H1 (cell line): ENCODE results near the gene NYAP2. TPM values are rescaled to one million over a fixed set of nuclear protein-coding genes. Genes with fewer than 3 reads are reported as not detected.
A peak's percentile ranks its signal among the peaks of the same experiment; 100 is the strongest.

ENCODE experiments used
- CTCF ChIA-PET: fragments of 300-600 bp; sonication (Branson Sonifier 250); formaldehyde crosslinking; loops from one replicate; lab custom pipeline; 2021; ENCODE audit not compliant: partially characterized antibody; lab: Charles Lee
- POLR2A ChIA-PET: fragments of 300-600 bp; sonication (Branson Sonifier 250); formaldehyde crosslinking; loops from one replicate; lab custom pipeline; 2021; ENCODE audit warnings: inconsistent platforms; ENCODE audit not compliant: partially characterized antibody; lab: Charles Lee
- DNase-seq, 2 experiments: peaks; one replicate each; pipeline versions ENCODE4 v3.0.0 to v3.0.0-alpha.2; 2010 to 2022; ENCODE audit warnings: low spot score in 2 of 2, low read depth in 1 of 2, mixed read lengths in 1 of 2
- FAIRE-seq: peaks from 2 replicates; lab custom pipeline; 2011; peaks lifted over from hg19 to GRCh38; lab: Jason Lieb, UNC
- H2AFZ ChIP-seq: 2 replicates; pipeline ENCODE4 v1.8.1; 2012; ENCODE audit warnings: low read length, inconsistent platforms
- H2AK5ac ChIP-seq: 2 replicates; pipeline ENCODE4 v1.6.1; 2013; ENCODE audit warnings: low read depth, low read length
- H2BK120ac ChIP-seq: replicated peaks from 2 replicates; pipeline ENCODE3; 2013; ENCODE audit warnings: low read depth, low read length, inconsistent platforms
- H2BK12ac ChIP-seq: 2 replicates; pipeline ENCODE4 v1.6.1; 2013; ENCODE audit warnings: low read depth, low read length
- H2BK15ac ChIP-seq: 2 replicates; pipeline ENCODE4 v1.6.1; 2013; ENCODE audit warnings: low read length
- H2BK20ac ChIP-seq: 2 replicates; pipeline ENCODE4 v1.6.1; 2013; ENCODE audit warnings: low read length
- H2BK5ac ChIP-seq: 2 replicates; pipeline ENCODE4 v1.6.1; 2013; ENCODE audit warnings: low read depth, low read length
- H3K14ac ChIP-seq: 2 replicates; pipeline ENCODE4 v1.6.1; 2013; ENCODE audit warnings: inconsistent platforms; ENCODE audit not compliant: insufficient read length
- H3K18ac ChIP-seq: 2 replicates; pipeline ENCODE4 v1.6.1; 2013; ENCODE audit warnings: low read length; ENCODE audit errors: extremely low read depth
- H3K23ac ChIP-seq: 2 replicates; pipeline ENCODE4 v1.6.1; 2013; ENCODE audit warnings: inconsistent platforms; ENCODE audit not compliant: insufficient read length
- H3K23me2 ChIP-seq: 2 replicates; pipeline ENCODE4 v1.6.1; 2013; ENCODE audit warnings: low read depth, low read length
- H3K27ac ChIP-seq: 2 replicates; pipeline ENCODE4 v1.6.1; 2011; ENCODE audit warnings: low read depth, low read length, inconsistent platforms
- H3K27me3 ChIP-seq, 4 experiments: replicated peaks in 1 of 4; 1 replicate in 1 of 4; 2 replicates in 3 of 4; pipeline versions ENCODE4 v1.6.1 to v1.8.1; 2011 to 2013; ENCODE audit warnings: low read length in 3 of 4, mild to moderate bottlenecking in 3 of 4, inconsistent platforms in 2 of 4, mixed read lengths in 2 of 4, moderate library complexity in 1 of 4; ENCODE audit not compliant: control insufficient read depth in 3 of 4, insufficient read depth in 3 of 4; ENCODE audit errors: extremely low read depth in 1 of 4
- H3K36me3 ChIP-seq, 4 experiments: 2 replicates each; pipeline versions ENCODE4 v1.6.1 to v1.8.1; 2011 to 2013; ENCODE audit warnings: mild to moderate bottlenecking in 4 of 4, low read length in 3 of 4, moderate library complexity in 2 of 4, control low read depth in 1 of 4, inconsistent platforms in 1 of 4; ENCODE audit not compliant: insufficient read depth in 4 of 4, control insufficient read depth in 2 of 4
- H3K4ac ChIP-seq: replicated peaks from 2 replicates; pipeline ENCODE3; 2013; ENCODE audit warnings: low read length, low read depth, mixed read lengths, inconsistent platforms; ENCODE audit not compliant: insufficient read length
- H3K4me1 ChIP-seq, 4 experiments: replicated peaks in 1 of 4; 1 replicate in 1 of 4; 2 replicates in 3 of 4; pipeline versions ENCODE4 v1.6.1 to v1.8.1; 2011 to 2013; ENCODE audit warnings: low read length in 3 of 4, inconsistent platforms in 2 of 4, mixed read lengths in 1 of 4; ENCODE audit not compliant: insufficient read depth in 4 of 4, control insufficient read depth in 3 of 4
- H3K4me2 ChIP-seq, 2 experiments: 2 replicates each; pipeline versions ENCODE4 v1.6.1 to v1.8.1; 2011 to 2013; ENCODE audit warnings: low read depth in 2 of 2, low read length in 2 of 2, control low read depth in 1 of 2, inconsistent platforms in 1 of 2, mild to moderate bottlenecking in 1 of 2; ENCODE audit not compliant: insufficient read depth in 1 of 2
- H3K4me3 ChIP-seq, 4 experiments: fragments of 200-600, 300-600 bp in 1 of 4; sonication (generic), shearing (Covaris generic), sonication (Bioruptor Twin) in 1 of 4; 2 replicates each; pipeline versions ENCODE4 v1.5.1 to v1.8.1; 2011 to 2016; ENCODE audit warnings: low read length in 4 of 4, low read depth in 3 of 4, control low read depth in 2 of 4, inconsistent platforms in 2 of 4, mild to moderate bottlenecking in 2 of 4, mixed read lengths in 1 of 4, moderate library complexity in 1 of 4; ENCODE audit not compliant: insufficient read depth in 2 of 4; ENCODE audit errors: extremely low read depth in 1 of 4
- H3K56ac ChIP-seq: replicated peaks from 2 replicates; pipeline ENCODE3; 2013; ENCODE audit warnings: low read depth, mild to moderate bottlenecking, mixed read lengths, low read length, inconsistent platforms; ENCODE audit not compliant: insufficient read length
- H3K79me1 ChIP-seq: 2 replicates; pipeline ENCODE4 v1.6.1; 2013; ENCODE audit warnings: low read depth, low read length, control low read depth
- H3K79me2 ChIP-seq, 2 experiments: 2 replicates each; pipeline versions ENCODE4 v1.6.1 to v1.8.1; 2012 to 2013; ENCODE audit warnings: low read length in 2 of 2, mild to moderate bottlenecking in 2 of 2, inconsistent platforms in 1 of 2; ENCODE audit not compliant: insufficient read depth in 2 of 2, control insufficient read depth in 1 of 2
- H3K9ac ChIP-seq, 4 experiments: replicated peaks in 1 of 4; 1 replicate in 1 of 4; 2 replicates in 3 of 4; pipeline versions ENCODE4 v1.6.1 to v1.8.1; 2011 to 2013; ENCODE audit warnings: low read depth in 3 of 4, low read length in 3 of 4, control low read depth in 2 of 4, mild to moderate bottlenecking in 2 of 4, moderate library complexity in 2 of 4, inconsistent platforms in 1 of 4; ENCODE audit errors: extremely low read depth in 1 of 4
- H3K9me3 ChIP-seq, 2 experiments: 2 replicates each; pipeline versions ENCODE4 v1.6.1 to v1.8.1; 2012 to 2013; ENCODE audit warnings: mild to moderate bottlenecking in 2 of 2, moderate library complexity in 2 of 2, control low read depth in 1 of 2, inconsistent platforms in 1 of 2, low read depth in 1 of 2, low read length in 1 of 2, mixed read lengths in 1 of 2; ENCODE audit not compliant: insufficient read depth in 2 of 2
- H4K20me1 ChIP-seq, 2 experiments: replicated peaks in 1 of 2; 2 replicates each; pipeline versions ENCODE3 to v1.8.1; 2011 to 2013; ENCODE audit warnings: inconsistent platforms in 2 of 2, low read length in 2 of 2, mild to moderate bottlenecking in 1 of 2; ENCODE audit not compliant: insufficient read depth in 2 of 2, control insufficient read depth in 1 of 2
- H4K5ac ChIP-seq: 2 replicates; pipeline ENCODE4 v1.6.1; 2013; ENCODE audit warnings: low read length, low read depth, mixed read lengths, inconsistent platforms; ENCODE audit not compliant: insufficient read length
- H4K8ac ChIP-seq: 2 replicates; pipeline ENCODE4 v1.8.0; 2013; ENCODE audit warnings: mild to moderate bottlenecking, moderate library complexity, low read length, inconsistent platforms; ENCODE audit not compliant: insufficient read depth; ENCODE audit errors: extremely low read depth
- H4K91ac ChIP-seq: replicated peaks from 2 replicates; pipeline ENCODE3; 2013; ENCODE audit warnings: low read length, mixed read lengths, inconsistent platforms; ENCODE audit not compliant: insufficient read length
- CHD1 ChIP-seq: IDR thresholded peaks from 2 replicates; pipeline ENCODE4 v1.6.1; 2012; ENCODE audit warnings: low read depth, low read length, improper control_type of control experiment
- EP300 ChIP-seq, 2 experiments: IDR thresholded peaks; 1 replicate in 1 of 2; 2 replicates in 1 of 2; pipeline ENCODE4 v1.6.1; 2011 to 2012; ENCODE audit warnings: low read depth in 2 of 2, low read length in 2 of 2, mild to moderate bottlenecking in 2 of 2, borderline replicate concordance in 1 of 2, inconsistent platforms in 1 of 2, moderate library complexity in 1 of 2
- JUN ChIP-seq: IDR thresholded peaks from 2 replicates; pipeline ENCODE4 v1.6.1; 2011; ENCODE audit warnings: low read depth, mild to moderate bottlenecking, improper control_type of control experiment, low read length
- KDM5A ChIP-seq: fragments of 200-600 bp; IDR thresholded peaks from 2 replicates; pipeline ENCODE4 v1.7.1; 2012; ENCODE audit warnings: mild to moderate bottlenecking, low read length, inconsistent platforms, mixed read lengths
- MAFK ChIP-seq: IDR thresholded peaks from 2 replicates; pipeline ENCODE4 v1.6.1; 2012; ENCODE audit warnings: low read depth, mild to moderate bottlenecking, improper control_type of control experiment, low read length
- PHF8 ChIP-seq: fragments of 200-600 bp; sonication (generic); conservative IDR thresholded peaks from 2 replicates; pipeline ENCODE4 v1.7.1; 2012; ENCODE audit warnings: low read depth, mild to moderate bottlenecking, inconsistent platforms, low read length, moderate library complexity
- SIN3A ChIP-seq, 2 experiments: IDR thresholded peaks in 1 of 2; conservative IDR thresholded peaks in 1 of 2; 2 replicates each; pipeline ENCODE4 v1.6.1; 2011 to 2012; ENCODE audit warnings: low read length in 2 of 2, improper control_type of control experiment in 1 of 2, low read depth in 1 of 2, mild to moderate bottlenecking in 1 of 2
- SUZ12 ChIP-seq: fragments of 200-600 bp; sonication (generic); IDR thresholded peaks from 2 replicates; pipeline ENCODE4 v1.6.1; 2012; ENCODE audit warnings: mild to moderate bottlenecking, inconsistent platforms, low read length, moderate library complexity, mixed read lengths
- WGBS, 2 experiments: shearing (Covaris generic) in 1 of 2; methylation state at CpG; one replicate each; pipeline versions ENCODE4 v1.1.6 to v1.1.7; 2013 to 2015; ENCODE audit warnings: low lambda C conversion rate in 2 of 2, mixed read lengths in 2 of 2, inconsistent platforms in 1 of 2, low coverage in 1 of 2, missing lambda C conversion rate in 1 of 2; ENCODE audit not compliant: insufficient replicate concordance in 2 of 2, insufficient coverage in 1 of 2, insufficient read length in 1 of 2; ENCODE audit errors: extremely low coverage in 1 of 2, missing lambda C conversion rate in 1 of 2; 5-methylcytosine and 5-hydroxymethylcytosine counted together
- polyA plus RNA-seq, 7 experiments: library from polyadenylated mRNA; depleted of rRNA in 3 of 7; stranded (reverse) in 5 of 7; unstranded in 2 of 7; fragments of >200 nt in 5 of 7; fragments of 200-250 nt in 2 of 7; gene quantifications; 1 replicate in 5 of 7; 2 replicates in 1 of 7; 4 replicates in 1 of 7; pipeline versions ENCODE4 v1.2.1 to v1.2.3, GENCODE V29; 2011 to 2013; ENCODE audit warnings: missing spikeins in 2 of 7, mixed read lengths in 2 of 7
- total RNA-seq: library from RNA; stranded (reverse); fragmentation: NEBNext Ultra II Directional; extraction: Animal tissue kit (Norgen Biotek cat#: 25700); gene quantifications from 2 replicates; pipeline ENCODE4 v1.2.1, GENCODE V29; 2021
- TF ChIP-seq, protein P1 (sequence below): IDR thresholded peaks from 2 replicates; pipeline ENCODE4 v1.6.1; 2012; ENCODE audit warnings: inconsistent platforms
- TF ChIP-seq, protein P2 (sequence below): IDR thresholded peaks from 2 replicates; pipeline ENCODE4 v1.6.1; 2011; ENCODE audit warnings: low read length, improper control_type of control experiment

NYAP2 gene
- total and polyA plus RNA-seq, 2 of the 8 experiments (the other 6 are each of a cell fraction or from before 2014, with no cell fraction given), result not detected

DNA sequence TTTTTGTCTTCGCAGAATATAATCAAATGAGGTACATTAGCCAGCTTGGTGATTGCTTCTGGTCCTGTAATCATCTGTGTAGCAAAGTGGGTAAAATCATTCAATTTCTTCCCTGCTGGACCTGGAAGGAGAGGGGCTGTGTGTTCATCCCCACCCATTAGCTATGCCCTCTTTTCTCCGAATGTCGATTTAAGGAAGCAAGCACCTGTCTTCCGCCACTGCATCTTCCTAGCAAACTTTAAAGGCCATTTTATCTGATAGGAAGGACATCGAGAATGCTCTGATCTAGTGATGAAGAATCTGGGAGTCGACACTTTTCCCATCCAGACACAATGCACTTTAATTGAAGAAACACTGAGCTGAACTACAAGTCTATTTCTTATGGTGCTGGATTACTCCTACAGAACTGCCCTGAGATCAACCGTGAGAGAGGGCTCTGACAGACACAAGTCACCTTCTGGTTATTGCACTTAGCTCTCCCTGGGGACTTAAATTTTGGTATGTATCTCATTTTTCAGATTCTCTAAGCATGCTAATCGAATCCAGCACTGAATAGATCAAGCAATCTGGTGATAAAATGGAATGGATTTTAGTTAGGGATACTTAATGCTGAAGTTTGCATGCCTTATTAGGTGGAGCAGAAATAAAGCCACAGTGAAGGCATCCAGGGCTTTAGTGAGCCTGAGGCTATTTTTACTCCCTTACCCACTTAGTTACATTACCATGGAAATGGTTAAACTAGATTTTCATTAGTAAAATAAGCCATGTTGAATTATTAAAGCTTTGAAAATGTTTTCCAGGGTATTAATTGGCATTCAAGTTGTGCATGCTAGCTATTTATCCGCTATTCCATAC, 1.3 kb downstream of the NYAP2 start:
- no peak overlapping the region for H3K56ac ChIP-seq
- H4K5ac ChIP-seq, result no peak overlapping the region
- H3K27me3 ChIP-seq, result no peaks in the 10 kb centered on the region
- no peaks in the 10 kb centered on the region for H3K23me2 ChIP-seq
- POLR2A ChIA-PET, result no interaction called here
- H3K9ac ChIP-seq, result no peak overlapping the region
- H3K79me2 ChIP-seq, result no peaks in the 10 kb centered on the region
- H2BK12ac ChIP-seq, result no peak overlapping the region
- no peak overlapping the region for H2BK15ac ChIP-seq
- H3K4me2 ChIP-seq, result peak overlapping the region in 1 of 2 experiments; percentile 18; a peak in 1 of 4 replicates
- peak overlapping the region in 1 of 4 experiments; percentile 44; a peak in 1 of 8 replicates for H3K4me3 ChIP-seq
- no peak overlapping the region for H3K27ac ChIP-seq
- no peaks in the 10 kb centered on the region for H3K79me1 ChIP-seq
- H3K36me3 ChIP-seq, result no peaks in the 10 kb centered on the region
- no peak overlapping the region for H4K8ac ChIP-seq
- no peak overlapping the region for H3K18ac ChIP-seq
- no peak overlapping the region for H2AFZ ChIP-seq
- DNase-seq, result no peak
- no peaks in the 10 kb centered on the region for H4K20me1 ChIP-seq
- no peak overlapping the region for H3K4ac ChIP-seq
- H3K9me3 ChIP-seq, result no peaks in the 10 kb centered on the region
- no peak overlapping the region for H2BK20ac ChIP-seq
- H3K14ac ChIP-seq, result no peak overlapping the region
- TF ChIP-seq MAFK, result no peak
- no peak for TF ChIP-seq SUZ12
- TF ChIP-seq, protein P1, sequence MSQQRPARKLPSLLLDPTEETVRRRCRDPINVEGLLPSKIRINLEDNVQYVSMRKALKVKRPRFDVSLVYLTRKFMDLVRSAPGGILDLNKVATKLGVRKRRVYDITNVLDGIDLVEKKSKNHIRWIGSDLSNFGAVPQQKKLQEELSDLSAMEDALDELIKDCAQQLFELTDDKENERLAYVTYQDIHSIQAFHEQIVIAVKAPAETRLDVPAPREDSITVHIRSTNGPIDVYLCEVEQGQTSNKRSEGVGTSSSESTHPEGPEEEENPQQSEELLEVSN, result no peak
- TF ChIP-seq SIN3A (conservative IDR thresholded peaks at IDR 0.05 in 1 of 2, IDR thresholded peaks at IDR 0.05 in 1 of 2; ENCODE audit: low read depth in 1 of 2, low read length in 2 of 2), result no peak
- no peak for TF ChIP-seq EP300 (IDR thresholded peaks at IDR 0.05; ENCODE audit: borderline replicate concordance in 1 of 2, low read depth in 2 of 2, low read length in 2 of 2)
- TF ChIP-seq CHD1, result no peak
- no peak for TF ChIP-seq KDM5A
- TF ChIP-seq PHF8, result no peak
- no peak for TF ChIP-seq JUN
- TF ChIP-seq, protein P2, sequence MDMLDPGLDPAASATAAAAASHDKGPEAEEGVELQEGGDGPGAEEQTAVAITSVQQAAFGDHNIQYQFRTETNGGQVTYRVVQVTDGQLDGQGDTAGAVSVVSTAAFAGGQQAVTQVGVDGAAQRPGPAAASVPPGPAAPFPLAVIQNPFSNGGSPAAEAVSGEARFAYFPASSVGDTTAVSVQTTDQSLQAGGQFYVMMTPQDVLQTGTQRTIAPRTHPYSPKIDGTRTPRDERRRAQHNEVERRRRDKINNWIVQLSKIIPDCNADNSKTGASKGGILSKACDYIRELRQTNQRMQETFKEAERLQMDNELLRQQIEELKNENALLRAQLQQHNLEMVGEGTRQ, result no peak
- TF ChIP-seq, all 59 proteins: peak for 0
- H2AK5ac ChIP-seq, result no peak overlapping the region
- H3K4me1 ChIP-seq, result no peaks in the 10 kb centered on the region
- no peak overlapping the region for H3K23ac ChIP-seq
- no peak overlapping the region for H2BK120ac ChIP-seq
- 86% methylated on average over 9 of the region's 9 CpGs; no CpG with 5 or more reads in 1 of the 2 experiments for WGBS, 2 experiments
- H4K91ac ChIP-seq, result no peak overlapping the region
- FAIRE-seq, result no peak
- CTCF ChIA-PET, result interaction anchor here (0.7 kb wide), 1 partner anchor 22 kb away, joined by 4 read pairs; no protein-coding TSS in a partner anchor
- H2BK5ac ChIP-seq, result no peak overlapping the region
